Endothelial cell of umbilical vein (primary cell): ENCODE results near the gene FBXW11. TPM values are rescaled to one million over a fixed set of nuclear protein-coding genes. Genes with fewer than 3 reads are reported as not detected.

Experiments
- BruUV-seq: library from RNA; stranded (reverse); fragments of 400-500 nt; replicated peaks from 2 replicates; lab custom pipeline; 2021; lab: Mats Ljungman, UMichigan
- CTCF ChIA-PET: fragments of 300-600, 350-600 bp; sonication (Branson Sonifier 250); formaldehyde crosslinking; loops from one replicate; lab custom pipeline; 2021; ENCODE audit warnings: antibody characterized with exemption, inconsistent platforms; lab: Charles Lee
- POLR2A ChIA-PET: fragments of 300-600, 350-600 bp; sonication (Branson Sonifier 250); formaldehyde crosslinking; loops from one replicate; lab custom pipeline; 2021; ENCODE audit warnings: antibody characterized with exemption, inconsistent platforms; lab: Charles Lee
- DNase-seq: peaks from one replicate; pipeline ENCODE4 v3.0.0-alpha.2; 2011; ENCODE audit warnings: low read depth, low spot score
- FAIRE-seq: peaks from 2 replicates; lab custom pipeline; 2011; peaks lifted over from hg19 to GRCh38; lab: Jason Lieb, UNC
- H2AFZ ChIP-seq: 2 replicates; pipeline ENCODE4 v1.6.0; 2012; ENCODE audit warnings: low read depth, low read length, control low read depth, inconsistent platforms
- H3K27ac ChIP-seq: 2 replicates; pipeline ENCODE4 v1.5.1; 2011; ENCODE audit warnings: low read depth, mild to moderate bottlenecking, control low read depth, low read length, moderate library complexity; ENCODE audit not compliant: insufficient read depth
- H3K27me3 ChIP-seq, 2 experiments: 2 replicates each; pipeline versions ENCODE4 v1.6.0 to v1.6.1; 2011; ENCODE audit warnings: low read length in 2 of 2, mixed read lengths in 1 of 2; ENCODE audit not compliant: control insufficient read depth in 2 of 2, insufficient read depth in 2 of 2
- H3K36me3 ChIP-seq, 2 experiments: 2 replicates in 1 of 2; 3 replicates in 1 of 2; pipeline ENCODE4 v1.5.1; 2011; ENCODE audit warnings: low read length in 2 of 2, mild to moderate bottlenecking in 1 of 2, moderate library complexity in 1 of 2; ENCODE audit not compliant: control insufficient read depth in 2 of 2, insufficient read depth in 2 of 2; ENCODE audit errors: extremely low read depth in 1 of 2
- H3K4me1 ChIP-seq: 3 replicates; pipeline ENCODE4 v1.5.1; 2011; ENCODE audit warnings: mild to moderate bottlenecking, low read length; ENCODE audit not compliant: control insufficient read depth, insufficient read depth; ENCODE audit errors: extremely low read depth
- H3K4me2 ChIP-seq: 2 replicates; pipeline ENCODE4 v1.6.1; 2011; ENCODE audit warnings: low read length, control low read depth, mixed read lengths; ENCODE audit not compliant: insufficient read depth
- H3K4me3 ChIP-seq, 3 experiments: fragments of 200-600 bp in 1 of 3; sonication (generic), shearing (Covaris generic) in 1 of 3; replicated peaks in 1 of 3; 2 replicates each; pipeline ENCODE4 v1.5.1; 2011 to 2016; ENCODE audit warnings: control low read depth in 3 of 3, low read length in 3 of 3, mild to moderate bottlenecking in 2 of 3, inconsistent platforms in 1 of 3, low read depth in 1 of 3, moderate library complexity in 1 of 3; ENCODE audit not compliant: insufficient read depth in 1 of 3
- H3K79me2 ChIP-seq: 2 replicates; pipeline ENCODE4 v1.6.0; 2012; ENCODE audit warnings: low read length, inconsistent platforms; ENCODE audit not compliant: control insufficient read depth, insufficient read depth
- H3K9ac ChIP-seq: replicated peaks from 2 replicates; pipeline ENCODE3; 2011; ENCODE audit warnings: low read length, control low read depth; ENCODE audit not compliant: insufficient read depth; ENCODE audit errors: extremely low read depth
- H3K9me1 ChIP-seq: replicated peaks from 3 replicates; pipeline ENCODE4 v1.6.0; 2011; ENCODE audit warnings: mild to moderate bottlenecking, low read length; ENCODE audit not compliant: control insufficient read depth, insufficient read depth; ENCODE audit errors: extremely low read depth
- H3K9me3 ChIP-seq: replicated peaks from 2 replicates; pipeline ENCODE4 v1.5.1; 2012; ENCODE audit warnings: low read length, inconsistent platforms; ENCODE audit not compliant: control insufficient read depth, insufficient read depth
- H4K20me1 ChIP-seq: replicated peaks from 2 replicates; pipeline ENCODE3; 2011; ENCODE audit warnings: mild to moderate bottlenecking, low read length; ENCODE audit not compliant: control insufficient read depth, insufficient read depth; ENCODE audit errors: extremely low read depth
- EZH2 ChIP-seq: IDR thresholded peaks from 2 replicates; pipeline ENCODE4 v1.6.1; 2012; ENCODE audit warnings: borderline replicate concordance, low read depth, mild to moderate bottlenecking, moderate library complexity, low read length, inconsistent platforms; ENCODE audit not compliant: severe bottlenecking
- FOS ChIP-seq: IDR thresholded peaks from 2 replicates; pipeline ENCODE4 v1.6.1; 2011; ENCODE audit warnings: mild to moderate bottlenecking, low read length, moderate library complexity, borderline replicate concordance; ENCODE audit not compliant: insufficient read depth
- GATA2 ChIP-seq: IDR thresholded peaks from 2 replicates; pipeline ENCODE4 v1.7.0; 2011; ENCODE audit warnings: low read depth, mild to moderate bottlenecking, moderate library complexity, mixed read lengths, low read length; ENCODE audit not compliant: insufficient read length, insufficient read depth
- JUN ChIP-seq: IDR thresholded peaks from 2 replicates; pipeline ENCODE4 v1.6.1; 2011; ENCODE audit warnings: borderline replicate concordance, low read depth; ENCODE audit not compliant: insufficient read length, insufficient read depth
- MYC ChIP-seq: IDR thresholded peaks from one replicate; pipeline ENCODE4 v1.6.1; 2011; ENCODE audit warnings: mild to moderate bottlenecking, low read depth, low read length
- POLR2A ChIP-seq: IDR thresholded peaks from 2 replicates; pipeline ENCODE4 v1.6.1; 2012; ENCODE audit warnings: low read depth, mild to moderate bottlenecking, control low read depth, low read length
- POLR2AphosphoS5 ChIP-seq: IDR thresholded peaks from 2 replicates; pipeline ENCODE4 v1.6.1; 2012; ENCODE audit warnings: low read depth, mild to moderate bottlenecking, control low read depth, low read length, moderate library complexity; ENCODE audit not compliant: insufficient read depth
- dilution Hi-C: fragments of 300-500 bp; cut with MboI; formaldehyde crosslinking; loops from one replicate; pipeline ENCODE4 v1.15.0; 2019; ENCODE audit warnings: low sequenced_read_pairs; ENCODE audit not compliant: extremely low pct_ligation_motif_present
- intact Hi-C: fragments of 100-400 bp; cut with micrococcal nuclease; formaldehyde crosslinking; loops from one replicate; pipeline ENCODE4 v1.10.0; 2022
- polyA plus RNA-seq, 4 experiments: library from polyadenylated mRNA; depleted of rRNA in 3 of 4; stranded (reverse) in 3 of 4; unstranded in 1 of 4; fragments of >200 nt; gene quantifications; 2 replicates each; pipeline versions ENCODE4 v1.2.1 to v1.2.3, GENCODE V29; 2011 to 2012; ENCODE audit warnings: missing spikeins in 1 of 4
- total RNA-seq: library from RNA; stranded (reverse); gene quantifications from 2 replicates; pipeline ENCODE4 v1.2.3, GENCODE V29; 2021
- TF ChIP-seq, protein P1 (sequence below): IDR thresholded peaks from 2 replicates; pipeline ENCODE4 v1.6.1; 2011; ENCODE audit not compliant: insufficient read depth, insufficient read length
- TF ChIP-seq, protein P2 (sequence below), 2 donors: IDR thresholded peaks; 1 replicate in 1 of 2; 2 replicates in 1 of 2; pipeline ENCODE4 v1.5.1; 2011; ENCODE audit warnings: low read length in 2 of 2, mild to moderate bottlenecking in 2 of 2, moderate library complexity in 2 of 2, control low read depth in 1 of 2, inconsistent platforms in 1 of 2, low read depth in 1 of 2; ENCODE audit not compliant: insufficient read depth in 1 of 2; ENCODE audit errors: extremely low read depth in 1 of 2

FBXW11 gene
- total and polyA plus RNA-seq, 2 donors (not counting 3 experiments of a cell fraction or from before 2014, with no cell fraction given), result 30.7 to 44.7 TPM

DNA sequence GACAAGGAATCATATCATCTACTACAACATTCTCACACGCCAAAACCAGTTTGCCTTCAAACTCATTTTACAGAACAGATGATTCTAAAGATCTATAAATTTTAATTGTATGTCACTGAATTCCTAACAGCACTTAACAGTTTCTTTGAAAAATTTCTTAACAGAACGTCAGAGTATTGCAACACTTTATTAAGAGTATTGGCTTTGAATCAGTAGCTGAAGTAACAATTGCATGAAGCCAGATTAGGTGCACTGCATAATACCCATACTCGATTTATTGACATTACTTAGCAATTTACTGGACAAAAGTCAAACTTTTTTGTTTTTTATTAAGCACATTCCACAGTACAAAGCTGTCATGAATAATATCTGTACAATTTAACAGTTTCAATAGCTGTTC is 145.1 kb downstream of the FBXW11 start:
- POLR2A ChIA-PET, result no interaction called here
- dilution Hi-C loops, result no loop called here
- no peak for FAIRE-seq
- CTCF ChIA-PET, result no interaction called here
- TF ChIP-seq POLR2A (no peak), POLR2AphosphoS5 (no peak), GATA2 (no peak), MYC (no peak), FOS (no peak), JUN (no peak), EZH2 (no peak)
- TF ChIP-seq, protein P1, sequence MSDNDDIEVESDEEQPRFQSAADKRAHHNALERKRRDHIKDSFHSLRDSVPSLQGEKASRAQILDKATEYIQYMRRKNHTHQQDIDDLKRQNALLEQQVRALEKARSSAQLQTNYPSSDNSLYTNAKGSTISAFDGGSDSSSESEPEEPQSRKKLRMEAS, result no peak
- TF ChIP-seq, protein P2, sequence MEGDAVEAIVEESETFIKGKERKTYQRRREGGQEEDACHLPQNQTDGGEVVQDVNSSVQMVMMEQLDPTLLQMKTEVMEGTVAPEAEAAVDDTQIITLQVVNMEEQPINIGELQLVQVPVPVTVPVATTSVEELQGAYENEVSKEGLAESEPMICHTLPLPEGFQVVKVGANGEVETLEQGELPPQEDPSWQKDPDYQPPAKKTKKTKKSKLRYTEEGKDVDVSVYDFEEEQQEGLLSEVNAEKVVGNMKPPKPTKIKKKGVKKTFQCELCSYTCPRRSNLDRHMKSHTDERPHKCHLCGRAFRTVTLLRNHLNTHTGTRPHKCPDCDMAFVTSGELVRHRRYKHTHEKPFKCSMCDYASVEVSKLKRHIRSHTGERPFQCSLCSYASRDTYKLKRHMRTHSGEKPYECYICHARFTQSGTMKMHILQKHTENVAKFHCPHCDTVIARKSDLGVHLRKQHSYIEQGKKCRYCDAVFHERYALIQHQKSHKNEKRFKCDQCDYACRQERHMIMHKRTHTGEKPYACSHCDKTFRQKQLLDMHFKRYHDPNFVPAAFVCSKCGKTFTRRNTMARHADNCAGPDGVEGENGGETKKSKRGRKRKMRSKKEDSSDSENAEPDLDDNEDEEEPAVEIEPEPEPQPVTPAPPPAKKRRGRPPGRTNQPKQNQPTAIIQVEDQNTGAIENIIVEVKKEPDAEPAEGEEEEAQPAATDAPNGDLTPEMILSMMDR (IDR thresholded peaks at IDR 0.05; ENCODE audit: extremely low read depth in 1 of 2, insufficient read depth in 1 of 2, low read depth in 1 of 2, low read length in 2 of 2), result no peak
- H3K36me3 ChIP-seq, result peaks cover 0 to 1% of the 10 kb centered on the region in 2 experiments
- no peak overlapping the region for H2AFZ ChIP-seq
- no peak overlapping the region for H3K9ac ChIP-seq
- no peaks in the 10 kb centered on the region for H4K20me1 ChIP-seq
- no peak overlapping the region for H3K27ac ChIP-seq
- no peak overlapping the region for H3K4me2 ChIP-seq
- H3K9me3 ChIP-seq, result no peaks in the 10 kb centered on the region
- intact Hi-C loops, result no loop called here
- H3K4me3 ChIP-seq, result no peak overlapping the region
- H3K27me3 ChIP-seq, result no peaks in the 10 kb centered on the region
- no TSS peak for BruUV-seq
- no peaks in the 10 kb centered on the region for H3K9me1 ChIP-seq
- no peak for DNase-seq
- no peaks in the 10 kb centered on the region for H3K4me1 ChIP-seq
- no peaks in the 10 kb centered on the region for H3K79me2 ChIP-seq
